CD1c-positive myeloid dendritic cell (primary cell): Measurements from ENCODE around the gene DAZL.
A peak's percentile ranks its signal among the peaks of the same experiment; 100 is the strongest.
"Not testable (repeated sequence)": the region's sequence is repeated elsewhere in the genome, so short reads cannot be mapped to it uniquely, and the experiment has no call there.

Experiments used
- DNase-seq: peaks from one replicate; pipeline ENCODE4 v3.0.0-alpha.2; 2016; ENCODE audit errors: extremely low spot score

The DAZL gene, protein sequence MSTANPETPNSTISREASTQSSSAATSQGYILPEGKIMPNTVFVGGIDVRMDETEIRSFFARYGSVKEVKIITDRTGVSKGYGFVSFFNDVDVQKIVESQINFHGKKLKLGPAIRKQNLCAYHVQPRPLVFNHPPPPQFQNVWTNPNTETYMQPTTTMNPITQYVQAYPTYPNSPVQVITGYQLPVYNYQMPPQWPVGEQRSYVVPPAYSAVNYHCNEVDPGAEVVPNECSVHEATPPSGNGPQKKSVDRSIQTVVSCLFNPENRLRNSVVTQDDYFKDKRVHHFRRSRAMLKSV

GRCh38 chr3:16604887-16605602, at the start of gene DAZL:
DAZL (minus strand) TSS chr3:16605423; CDS start chr3:16605205, 218 bp downstream.
- DNase-seq = no peak

DNA sequence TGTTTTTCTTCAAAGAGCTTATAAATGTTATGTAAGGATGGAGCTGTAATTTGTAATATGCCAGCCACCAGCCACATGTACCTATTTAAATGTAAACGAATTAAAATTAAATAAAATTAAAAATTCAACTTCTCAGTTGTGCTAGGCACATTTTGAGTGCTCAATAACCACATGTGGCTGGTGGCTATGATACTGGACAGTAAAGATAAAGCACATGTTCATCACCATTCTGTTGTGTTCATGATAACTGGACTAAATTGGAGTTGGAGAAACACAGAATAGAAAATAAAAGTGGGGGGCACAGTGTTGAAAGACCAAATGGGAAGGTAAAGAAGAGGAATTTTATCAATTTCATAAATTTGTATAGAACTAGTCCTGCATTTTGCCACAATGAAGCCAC, 49.8 kb upstream of the DAZL start:
- no peak for DNase-seq

DNA sequence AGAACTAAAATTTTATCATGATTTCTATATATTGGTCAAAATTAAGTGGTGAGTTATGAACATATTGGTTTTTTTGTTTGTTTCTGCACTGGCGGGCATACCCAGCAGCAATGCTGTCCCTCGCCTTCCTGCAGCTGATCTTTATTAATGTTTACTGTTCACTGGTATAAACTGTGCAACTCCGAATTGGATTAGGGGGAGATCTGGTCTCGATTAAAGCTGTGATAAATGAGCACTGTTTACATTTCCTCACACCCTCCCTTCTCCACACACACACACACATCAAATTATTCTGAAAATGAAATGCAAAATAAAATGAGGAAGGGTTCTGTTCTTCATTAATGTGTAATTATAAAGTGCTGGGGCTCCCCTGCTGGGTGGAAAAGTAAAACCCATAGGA, 48.5 kb upstream of the DAZL start:
- DNase-seq = no peak

- DNase-seq = no peak
Measured at GRCh38 chr3:16647668-16648067, 42.4 kb upstream of the DAZL start.

DNA sequence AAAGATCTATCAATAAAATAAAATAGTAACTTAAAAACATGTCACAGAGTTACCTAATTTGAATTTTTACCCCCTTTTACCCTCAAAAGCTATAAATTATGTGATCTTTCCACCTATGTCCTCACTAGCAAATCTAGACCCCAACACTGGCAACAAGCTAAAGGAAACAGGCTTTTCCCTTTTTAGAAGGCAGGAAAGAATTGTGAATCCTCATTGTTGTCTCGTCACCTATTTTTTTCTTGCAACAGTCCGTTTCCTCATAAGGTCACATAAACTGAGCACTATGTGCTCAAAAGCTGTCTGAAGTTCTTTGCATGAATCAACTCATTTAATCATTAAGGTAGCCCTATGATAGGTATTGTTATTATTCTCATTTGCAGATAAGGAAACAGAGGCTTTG, 34.6 kb upstream of the DAZL start:
- no peak for DNase-seq

DNA sequence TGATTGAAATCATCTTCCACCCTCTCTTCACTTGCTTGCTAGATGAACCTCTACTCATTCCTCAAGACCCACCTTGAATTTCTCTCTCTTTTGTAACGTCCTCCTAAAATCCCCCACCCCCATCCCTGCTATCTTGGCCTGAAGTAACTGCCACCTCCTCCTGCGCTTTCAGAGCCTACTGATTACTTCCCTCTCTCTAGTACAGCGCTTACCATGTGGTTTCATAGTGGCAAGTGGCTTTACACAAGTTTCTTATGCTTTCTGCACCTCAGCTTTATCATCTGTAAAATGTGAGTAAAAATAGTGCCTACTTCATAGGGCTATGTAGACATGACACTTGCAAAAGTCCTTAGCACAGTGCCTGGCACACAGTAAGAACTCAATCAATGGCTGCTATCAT, 28.7 kb upstream of the DAZL start:
- DNase-seq = no peak

GRCh38 chr3:16632395-16632794, 27.2 kb upstream of the DAZL start:
- DNase-seq = no peak

- no peak for DNase-seq
Measured at GRCh38 chr3:16618721-16619120, 13.5 kb upstream of the DAZL start.

DNA sequence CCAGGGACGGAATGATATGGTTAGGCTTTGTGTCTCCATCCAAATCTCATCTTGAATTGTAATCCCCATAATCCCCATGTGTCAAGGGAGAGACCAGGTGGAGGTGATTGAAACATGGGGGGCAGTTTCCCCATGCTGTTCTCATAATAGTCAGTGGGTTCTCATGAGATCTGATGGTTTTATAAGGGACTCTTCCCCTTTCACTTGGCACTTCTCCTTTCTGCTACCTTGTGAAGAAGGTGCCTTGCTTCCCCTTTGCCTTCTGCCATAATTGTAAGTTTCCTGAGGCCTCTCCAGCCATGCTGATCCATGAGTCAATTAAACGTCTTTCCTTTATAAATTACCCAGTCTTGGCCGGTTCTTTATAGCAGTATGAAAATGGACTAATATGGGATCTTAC, 11.9 kb upstream of the DAZL start:
- DNase-seq = not testable (repeated sequence)

- DNase-seq = no peak
Measured at GRCh38 chr3:16616083-16616482, 10.9 kb upstream of the DAZL start.

DNA sequence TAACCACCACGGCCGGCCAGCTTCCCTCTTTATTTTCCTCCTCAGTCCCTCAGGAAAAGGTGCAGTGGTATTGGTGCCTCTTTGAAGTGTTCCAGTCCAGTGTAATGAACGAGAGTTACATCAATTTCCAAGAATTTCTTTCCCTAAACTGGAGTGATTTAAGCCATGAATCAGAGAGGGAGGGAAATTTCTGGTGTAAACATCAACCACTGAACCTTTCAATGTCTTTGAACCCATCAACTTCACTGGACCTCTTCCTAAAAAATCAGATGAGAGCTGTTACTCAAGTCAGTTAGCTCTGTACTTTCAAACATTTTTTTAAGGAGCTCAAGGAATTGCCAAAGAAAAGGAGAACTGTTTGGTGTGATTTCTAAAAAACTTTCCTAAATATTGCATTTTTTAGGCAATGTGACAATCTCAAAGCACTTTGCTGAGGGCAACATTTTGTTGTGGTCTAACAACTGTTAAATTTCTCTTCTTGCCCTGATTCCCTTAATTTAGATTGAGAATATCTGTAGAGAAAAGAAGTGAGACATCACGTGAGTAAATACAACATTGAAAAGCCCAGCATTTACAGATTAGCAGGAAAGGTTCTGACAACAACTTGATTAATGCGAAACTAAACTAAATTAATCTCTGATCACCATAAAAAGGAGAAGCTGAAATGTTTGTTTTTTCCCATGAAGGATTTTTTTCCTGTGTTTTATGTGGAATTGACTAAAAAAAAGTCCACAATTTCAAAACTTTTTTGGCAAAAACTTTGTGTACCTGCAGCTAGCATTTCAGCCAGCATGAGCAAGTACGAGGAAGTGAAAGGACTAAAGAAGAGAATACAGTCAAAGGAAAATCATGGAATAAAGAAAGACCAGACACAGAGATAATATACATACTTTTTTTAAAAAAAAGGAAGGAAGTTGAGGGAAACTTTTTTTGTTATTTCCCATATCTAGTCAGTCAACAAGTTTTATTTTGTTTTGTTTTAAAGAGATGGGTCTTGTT, 9.1 kb upstream of the DAZL start:
- no peak for DNase-seq

- DNase-seq = no peak
Measured at GRCh38 chr3:16609927-16610580, 4.8 kb upstream of the DAZL start.

DNA sequence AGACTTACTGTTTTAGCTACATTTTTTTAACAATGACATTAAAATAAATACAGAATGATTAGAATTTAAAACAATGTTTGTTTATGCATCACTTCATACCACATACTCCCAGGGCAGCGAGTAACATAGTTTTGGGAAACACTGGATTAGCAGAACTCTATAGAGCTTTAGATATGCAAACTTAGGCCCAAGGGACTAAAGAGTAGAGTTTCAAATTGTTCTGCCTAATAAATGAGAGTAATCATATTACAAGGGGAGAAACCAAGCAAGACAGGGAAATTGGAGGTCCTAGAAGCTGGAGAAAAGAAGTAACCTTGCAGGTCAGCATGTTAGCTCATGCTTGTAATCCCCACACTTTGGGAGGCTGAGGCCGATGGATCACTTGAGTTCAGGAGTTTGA, 3.6 kb upstream of the DAZL start:
- no peak for DNase-seq

GRCh38 chr3:16607718-16608117, 2.5 kb upstream of the DAZL start:
- no peak for DNase-seq

GRCh38 chr3:16606398-16606797, 1.2 kb upstream of the DAZL start:
- DNase-seq = no peak

DNA sequence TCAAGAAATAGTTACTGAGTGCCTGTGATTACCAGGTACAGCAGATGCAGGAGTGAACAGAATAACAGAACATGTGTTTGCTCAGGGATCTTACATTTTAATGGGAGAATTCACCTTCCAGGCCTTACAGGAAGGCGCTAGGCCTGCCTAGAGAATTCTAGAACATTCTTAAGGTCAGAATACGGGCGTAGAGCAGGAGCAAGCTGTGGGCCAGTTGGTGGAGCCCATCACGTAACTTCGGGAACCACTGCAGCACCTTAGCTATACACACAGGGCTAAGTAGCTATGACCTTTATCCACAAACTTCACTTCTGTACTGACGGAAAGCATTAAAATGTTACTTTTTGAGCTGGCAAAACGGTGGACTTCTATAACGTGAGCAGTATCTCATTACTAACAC, 743 bp upstream of the DAZL start:
- DNase-seq = no peak

GRCh38 chr3:16604433-16604832, 790 bp downstream of the DAZL start:
- DNase-seq = no peak

- DNase-seq = no peak
Measured at GRCh38 chr3:16601537-16602005, 3.7 kb downstream of the DAZL start.

DNA sequence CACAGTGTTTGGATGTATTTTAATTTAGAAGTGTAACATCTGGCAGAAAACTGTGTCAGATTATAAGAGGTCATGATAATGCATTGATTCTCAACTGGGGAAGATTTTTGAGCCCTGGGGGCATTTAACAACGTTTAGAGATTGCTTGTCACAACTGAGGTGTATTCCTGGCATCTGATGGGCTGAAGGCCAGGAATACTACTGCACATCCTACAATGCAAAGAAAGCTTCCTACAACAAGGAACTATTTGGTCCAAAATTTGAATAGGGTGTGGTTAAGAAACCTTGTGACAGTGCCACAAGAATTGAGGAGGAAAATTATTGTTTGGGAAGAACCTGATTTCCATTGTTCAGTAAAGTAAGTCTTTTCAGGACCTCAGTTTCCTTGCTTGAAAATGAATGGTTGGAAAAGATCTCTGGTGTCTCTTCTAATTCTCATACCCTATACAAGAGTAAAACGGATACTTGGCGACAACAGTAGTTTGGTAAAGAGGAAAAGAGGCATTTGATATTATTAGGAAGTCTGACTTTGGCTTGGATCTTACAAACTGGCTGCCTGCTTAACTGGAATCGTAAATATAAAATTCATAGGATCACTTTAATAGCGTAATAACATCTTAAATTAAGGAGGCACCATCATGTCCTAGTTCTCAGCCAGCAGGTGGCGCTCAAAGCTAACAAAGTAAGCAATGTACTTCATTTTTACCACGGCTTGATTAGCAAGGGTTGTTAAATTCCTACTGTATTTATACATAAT, 4.3 kb downstream of the DAZL start:
- peak; percentile 88 for DNase-seq

DNA sequence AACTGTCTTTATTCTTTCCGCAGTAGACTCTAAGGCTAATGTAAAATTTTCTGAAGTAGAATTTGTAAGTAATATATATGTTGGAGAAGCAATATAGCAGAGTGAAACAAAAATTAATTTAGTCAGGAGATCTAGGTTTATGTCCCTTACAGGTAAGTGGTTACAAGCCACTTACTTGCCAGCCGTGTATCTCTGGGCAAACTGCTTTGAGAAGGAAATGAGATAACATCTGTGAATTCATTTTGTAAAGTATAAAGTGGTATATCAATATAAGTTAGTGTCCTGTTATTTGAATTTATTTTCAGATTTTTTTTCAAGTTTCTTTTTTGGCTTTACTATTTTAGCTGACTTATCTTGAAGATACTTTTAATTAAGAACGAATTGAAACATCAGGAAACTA, 5.5 kb downstream of the DAZL start:
- DNase-seq = no peak
